ENCODE data around the gene PCSK4.

Gene PCSK4

DNA sequence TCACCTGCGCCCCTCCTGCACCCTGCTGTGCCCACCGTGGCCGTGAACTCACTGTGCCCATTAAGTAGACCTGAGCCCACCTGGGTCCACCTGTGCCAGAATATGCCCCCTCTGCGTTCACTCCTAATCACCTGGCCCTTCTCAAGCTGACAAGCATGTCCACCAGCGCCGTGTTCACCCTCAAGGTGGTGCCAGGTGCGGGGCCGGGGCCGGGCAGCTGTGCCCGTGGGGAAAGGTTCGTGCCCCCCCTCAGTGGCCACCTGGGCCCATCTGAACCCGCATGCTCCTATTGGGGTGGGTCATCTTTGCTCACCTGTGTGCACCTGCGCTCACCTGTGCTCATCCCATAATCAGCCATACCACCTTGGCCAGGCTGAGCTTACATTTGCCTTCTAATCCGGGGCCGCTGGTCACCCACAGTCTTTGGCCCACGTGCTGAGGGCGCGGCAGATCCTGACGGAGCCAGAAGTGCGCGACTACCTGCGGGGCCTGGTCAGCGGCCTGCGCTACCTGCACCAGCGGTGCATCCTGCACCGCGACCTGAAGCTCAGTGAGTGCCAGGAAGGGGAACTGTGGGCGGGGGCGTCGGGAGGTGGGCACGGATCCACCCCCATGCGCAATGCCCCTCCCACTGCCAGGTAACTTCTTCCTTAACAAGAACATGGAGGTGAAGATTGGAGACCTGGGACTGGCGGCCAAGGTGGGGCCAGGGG is 36.1 kb upstream of the PCSK4 start:
- no peak for TF ChIP-seq CTCF (IDR thresholded peaks at IDR 0.05; ENCODE audit: control insufficient read depth, insufficient read depth, low read depth, low read length, missing control alignments)
- no peak overlapping the region for H3K4me3 ChIP-seq (ENCODE audit: control insufficient read depth, low read depth, low read length)
- no peak for DNase-seq (ENCODE audit: low read depth)

DNA sequence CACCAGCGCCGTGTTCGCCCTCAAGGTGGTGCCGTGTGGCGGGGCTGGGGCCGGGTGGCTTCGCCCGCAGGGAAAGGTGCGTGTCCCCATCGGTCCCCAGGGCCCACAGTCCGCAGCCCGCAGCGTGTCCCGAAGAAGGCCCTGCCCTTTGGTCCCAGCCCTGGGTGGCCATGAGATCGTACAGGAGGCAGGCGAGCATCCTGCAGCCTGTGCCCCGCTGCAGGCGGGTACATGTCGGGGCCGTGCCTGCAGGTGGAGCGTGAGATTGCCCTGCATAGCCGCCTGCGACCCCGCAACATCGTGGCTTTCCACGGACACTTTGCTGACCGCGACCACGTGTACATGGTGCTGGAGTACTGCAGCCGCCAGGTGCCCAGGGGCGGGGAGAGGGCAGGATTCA is 35.2 kb upstream of the PCSK4 start:
- H3K4me3 ChIP-seq (ENCODE audit: control insufficient read depth, low read depth, low read length): no peak overlapping the region
- no peak for TF ChIP-seq CTCF (IDR thresholded peaks at IDR 0.05; ENCODE audit: control insufficient read depth, insufficient read depth, low read depth, low read length, missing control alignments)
- no peak for DNase-seq (ENCODE audit: low read depth)

GRCh38 chr19:1524972-1525325 is 34.8 kb upstream of the PCSK4 start:
- no peak overlapping the region for H3K4me3 ChIP-seq (ENCODE audit: control insufficient read depth, low read depth, low read length)
- no peak for DNase-seq (ENCODE audit: low read depth)
- no peak for TF ChIP-seq CTCF (IDR thresholded peaks at IDR 0.05; ENCODE audit: control insufficient read depth, insufficient read depth, low read depth, low read length, missing control alignments)

- H3K4me3 ChIP-seq (ENCODE audit: control insufficient read depth, low read depth, low read length): no peak overlapping the region
- no peak for TF ChIP-seq CTCF (IDR thresholded peaks at IDR 0.05; ENCODE audit: control insufficient read depth, insufficient read depth, low read depth, low read length, missing control alignments)
- DNase-seq (ENCODE audit: low read depth): no peak
These were observed 34.3 kb upstream of the PCSK4 start for GRCh38 chr19:1524287-1524971.

GRCh38 chr19:1523412-1524286 is 33.5 kb upstream of the PCSK4 start, which contains the start of gene PLK5:
Gene PLK5, plus strand, starts transcription at chr19:1524077. Its CDS starts 2,920 bp downstream, at chr19:1526997.
- no peak for TF ChIP-seq CTCF (IDR thresholded peaks at IDR 0.05; ENCODE audit: control insufficient read depth, insufficient read depth, low read depth, low read length, missing control alignments)
- DNase-seq (ENCODE audit: low read depth): no peak
- no peak within 1 kb of the TSS for H3K4me3 ChIP-seq (ENCODE audit: control insufficient read depth, low read depth, low read length)

DNA sequence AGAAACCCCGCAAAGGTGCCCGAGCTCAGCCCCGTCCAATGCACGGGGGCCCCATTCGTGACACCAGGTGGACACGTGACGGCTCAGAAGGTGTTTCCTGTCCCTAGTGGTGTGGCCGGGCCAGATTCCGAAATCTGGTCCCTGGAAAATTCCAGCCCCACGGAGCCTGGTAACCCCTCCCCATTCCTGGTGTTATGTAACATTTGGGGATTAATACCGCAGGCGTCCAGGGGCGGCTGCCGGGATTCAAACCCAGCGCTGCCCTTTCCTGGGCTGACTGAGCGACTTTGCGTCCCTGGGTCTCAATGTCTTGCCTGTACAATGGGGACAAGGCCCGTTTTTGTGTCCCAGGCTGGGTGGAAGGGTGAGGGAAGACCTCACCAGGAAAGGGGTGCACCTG is 32.7 kb upstream of the PCSK4 start:
- no peak overlapping the region for H3K4me3 ChIP-seq (ENCODE audit: control insufficient read depth, low read depth, low read length)
- no peak for TF ChIP-seq CTCF (IDR thresholded peaks at IDR 0.05; ENCODE audit: control insufficient read depth, insufficient read depth, low read depth, low read length, missing control alignments)
- DNase-seq (ENCODE audit: low read depth): no peak

Measured in AG09309 (cell line).